T-helper 1 cell treated with Interleukin-12 subunit alpha and Interleukin-12 subunit beta and Interleukin-4 antibody, amounts not matched to agents 30 ng/mL and 1 ng/mL, for 36 hours (primary cell): ENCODE data around the gene CMTM7. TPM values are rescaled to one million over a fixed set of nuclear protein-coding genes. Genes with fewer than 3 reads are reported as not detected.

Experiments
- intact Hi-C: fragments of 100-400 bp; cut with micrococcal nuclease; formaldehyde crosslinking; loops from one replicate; pipeline ENCODE4 v1.15.1; 2024
- total RNA-seq: library from RNA; stranded (reverse); gene quantifications from 2 replicates; pipeline ENCODE4 v1.2.3, GENCODE V29; 2022

CMTM7 gene
- total RNA-seq, 1 donor from 2014 or later, result 65.3 TPM

GRCh38 chr3:32434206-32434605 is 42.6 kb downstream of the CMTM7 start:
- intact Hi-C loops, result loop anchor here (10.0 kb wide), 2 partner anchors 1011 to 1779 kb away; partner anchors contain the start of gene UBP1

DNA sequence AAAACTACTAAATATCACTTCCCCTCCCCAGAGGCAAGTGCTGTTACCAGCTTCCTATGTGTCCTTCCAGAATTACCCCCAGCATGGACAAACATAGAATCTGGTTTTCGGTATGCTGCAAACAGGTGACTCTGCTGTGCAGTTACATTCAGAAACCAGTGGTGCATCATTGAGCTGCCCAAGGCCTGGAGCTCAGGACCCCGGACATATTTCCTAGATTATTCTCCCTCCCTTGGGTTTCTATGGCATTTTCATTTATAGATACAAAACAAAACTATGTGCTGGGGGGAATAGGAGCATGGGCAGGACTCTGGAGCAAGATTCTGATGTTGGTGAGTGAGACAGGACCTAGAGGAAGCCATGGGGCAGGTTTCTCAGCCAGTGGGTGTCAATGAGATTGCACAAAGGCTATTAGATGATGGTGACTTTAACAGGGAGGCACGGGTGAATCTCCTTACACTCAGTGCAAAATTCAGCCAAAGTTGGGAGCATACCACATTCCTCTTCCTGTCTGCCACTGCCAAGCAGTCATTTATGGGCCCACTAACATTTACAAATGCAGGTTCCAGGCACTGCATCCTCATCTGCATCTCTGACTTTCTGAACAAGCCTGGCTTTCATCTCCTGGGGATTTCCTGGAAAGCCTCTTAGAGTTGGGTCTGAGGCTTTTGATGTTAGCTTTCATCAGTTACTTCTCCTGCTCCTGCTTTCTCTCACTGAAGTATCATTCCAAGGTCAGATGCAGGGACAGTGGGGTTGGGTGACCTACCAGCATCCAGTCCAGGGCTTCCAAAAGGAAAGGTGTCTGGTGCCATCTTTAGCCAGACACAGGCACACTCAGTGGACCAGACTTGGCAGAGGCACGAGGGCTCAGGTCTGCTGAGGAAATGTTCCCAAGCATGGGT is 44.5 kb downstream of the CMTM7 start:
- intact Hi-C loops, result loop anchor here (10.0 kb wide), 2 partner anchors 1009 to 1781 kb away; partner anchors contain the start of gene UBP1

- intact Hi-C loops, result loop anchor here (10.0 kb wide), 2 partner anchors 1008 to 1782 kb away; partner anchors contain the start of gene UBP1
Measured at GRCh38 chr3:32436816-32437189, 45.1 kb downstream of the CMTM7 start.

DNA sequence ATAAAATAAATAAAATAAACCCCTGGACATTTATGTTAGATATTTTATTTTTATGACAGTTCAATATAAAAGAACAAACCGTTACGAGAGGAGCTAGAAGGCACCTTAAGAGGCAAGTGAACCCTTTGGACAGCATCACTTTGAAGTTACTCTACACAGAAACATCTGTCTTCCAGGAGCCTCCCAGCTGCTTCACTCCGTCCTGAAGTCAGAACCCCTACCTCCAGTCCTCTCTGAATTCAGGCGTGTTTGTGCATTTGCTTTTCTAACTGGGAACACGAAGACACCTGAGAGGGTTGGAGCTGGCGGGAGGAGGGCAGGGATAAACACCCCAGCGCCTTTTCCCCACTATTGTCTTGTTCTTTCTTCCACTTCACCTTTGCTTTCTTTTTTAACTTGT is 46.2 kb downstream of the CMTM7 start:
- intact Hi-C loops, result loop anchor here (10.0 kb wide), 2 partner anchors 1007 to 1783 kb away; partner anchors contain the start of gene UBP1

DNA sequence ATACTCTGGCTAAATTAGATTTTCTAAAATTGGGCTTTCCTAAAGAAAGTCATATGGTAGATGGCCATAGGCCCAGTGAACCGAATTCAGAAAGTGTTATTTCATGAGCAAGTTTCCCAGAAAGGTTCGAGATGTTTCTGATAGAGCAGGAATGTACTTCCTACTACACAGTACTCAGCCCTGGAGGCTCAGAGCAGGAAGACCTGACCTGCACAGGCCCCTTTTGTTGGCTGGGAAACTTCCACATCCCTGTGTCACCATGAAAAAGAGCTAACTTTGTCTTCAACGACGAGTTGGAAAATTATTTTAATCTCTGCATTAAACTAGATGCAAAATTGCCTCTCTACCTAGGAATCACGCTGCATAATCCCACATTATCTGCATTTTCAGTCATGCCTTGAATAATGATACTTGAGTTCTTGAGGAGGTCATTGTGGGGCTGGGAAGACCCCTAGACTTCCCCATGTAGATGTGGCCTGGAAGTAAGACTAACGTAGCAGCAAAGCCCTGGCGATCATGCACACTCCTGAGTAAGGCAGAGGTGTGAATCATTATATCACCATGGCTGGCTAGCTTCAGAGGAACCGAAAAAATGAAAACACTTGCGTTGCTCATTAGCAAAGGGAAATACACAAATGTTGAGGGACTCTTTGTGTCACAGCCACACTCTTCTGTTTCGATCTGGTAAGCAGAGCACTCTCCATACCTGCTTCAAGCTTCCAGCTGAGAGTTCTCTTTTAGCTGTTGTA is 47.1 kb downstream of the CMTM7 start:
- intact Hi-C loops, result loop anchor here (10.0 kb wide), 2 partner anchors 1006 to 1784 kb away; partner anchors contain the start of gene UBP1

DNA sequence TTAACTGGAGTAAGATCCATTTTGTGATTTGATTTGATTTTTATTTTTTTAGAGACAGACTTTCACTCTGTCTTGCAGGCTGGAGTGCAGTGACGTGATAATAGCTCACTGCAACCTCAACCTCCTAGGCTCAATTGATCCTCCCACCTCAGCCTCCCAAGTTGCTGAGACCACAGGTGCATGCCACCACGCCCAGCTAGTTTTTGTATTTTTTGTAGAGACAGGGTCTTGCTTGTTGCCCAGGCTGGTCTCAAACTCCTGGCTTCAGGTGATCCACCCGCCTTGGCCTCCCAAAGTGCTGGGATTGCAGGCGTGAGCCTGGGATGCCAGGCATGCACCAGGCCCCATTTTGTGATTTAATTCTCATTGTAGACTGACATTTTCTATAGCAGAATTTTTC is 47.8 kb downstream of the CMTM7 start:
- intact Hi-C loops, result loop anchor here (10.0 kb wide), 2 partner anchors 1005 to 1785 kb away; partner anchors contain the start of gene UBP1

GRCh38 chr3:32440611-32441350 is 49.1 kb downstream of the CMTM7 start:
- intact Hi-C loops, result no loop called here

DNA sequence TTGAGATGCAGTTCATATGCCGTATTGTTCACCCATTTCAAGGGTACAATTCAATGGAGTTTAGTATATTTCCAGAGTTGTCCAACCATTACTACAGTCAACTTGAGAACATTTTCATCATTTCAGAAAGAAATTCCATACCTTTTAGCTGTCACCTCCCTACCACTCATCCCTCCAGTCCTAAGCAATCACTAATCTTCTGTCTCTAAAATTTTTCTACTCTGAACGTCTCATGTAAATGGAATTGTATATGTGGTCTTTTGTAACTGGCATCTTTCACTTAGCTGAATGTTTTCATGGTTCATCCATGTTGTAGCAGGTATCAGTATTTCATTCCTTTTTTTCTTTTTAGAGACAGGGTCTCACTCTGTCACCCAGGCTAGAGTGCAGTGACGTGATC is 51.1 kb downstream of the CMTM7 start:
- intact Hi-C loops, result loop anchor here (1.0 kb wide), 1 partner anchor 9 kb away; no protein-coding TSS in a partner anchor

DNA sequence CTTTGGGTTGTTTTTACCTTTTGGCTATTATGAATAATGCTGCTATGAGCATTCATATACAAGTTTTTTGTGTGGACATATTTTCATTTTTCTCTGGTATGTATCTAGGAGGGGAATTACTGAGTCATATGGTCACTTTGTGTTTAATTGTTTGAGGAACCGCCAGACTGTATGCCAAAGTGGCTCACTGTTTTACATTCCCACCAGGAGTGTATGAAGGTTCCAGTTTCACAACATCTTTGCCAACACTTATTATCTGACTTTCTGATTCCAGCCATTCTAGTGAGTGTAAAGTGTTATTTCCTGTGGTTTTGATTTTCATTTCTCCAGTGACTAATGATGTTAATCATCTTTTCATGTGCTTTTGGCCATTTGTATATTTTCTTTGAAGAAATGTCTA is 51.8 kb downstream of the CMTM7 start:
- intact Hi-C loops, result loop anchor here (1.0 kb wide), 1 partner anchor 10 kb away; no protein-coding TSS in a partner anchor

DNA sequence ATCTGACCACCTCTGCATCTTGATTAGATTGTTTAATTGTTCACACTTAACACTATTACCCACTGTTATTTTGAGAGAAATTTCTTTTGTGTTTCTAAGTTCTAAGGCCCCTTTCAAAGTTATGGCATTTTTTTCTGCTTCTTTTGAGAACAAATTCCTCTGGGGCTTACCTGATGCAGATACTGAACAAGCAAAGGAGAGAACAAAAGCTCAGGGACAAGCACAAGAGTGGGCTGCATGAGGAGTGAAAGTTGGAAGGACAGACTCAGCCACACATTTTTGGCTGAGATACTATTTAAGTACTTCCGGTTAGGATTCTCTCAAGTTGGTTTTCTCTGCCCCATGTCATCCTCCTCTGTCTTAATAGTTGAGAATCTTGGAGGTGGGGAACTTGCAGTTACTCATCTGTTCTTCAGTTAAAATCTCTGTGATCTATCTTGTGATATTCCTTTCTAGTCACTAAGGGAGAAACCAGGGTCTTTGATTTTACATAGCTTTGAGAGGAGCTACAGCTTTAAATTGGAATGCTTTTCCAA is 56.3 kb downstream of the CMTM7 start:
- intact Hi-C loops, result no loop called here

DNA sequence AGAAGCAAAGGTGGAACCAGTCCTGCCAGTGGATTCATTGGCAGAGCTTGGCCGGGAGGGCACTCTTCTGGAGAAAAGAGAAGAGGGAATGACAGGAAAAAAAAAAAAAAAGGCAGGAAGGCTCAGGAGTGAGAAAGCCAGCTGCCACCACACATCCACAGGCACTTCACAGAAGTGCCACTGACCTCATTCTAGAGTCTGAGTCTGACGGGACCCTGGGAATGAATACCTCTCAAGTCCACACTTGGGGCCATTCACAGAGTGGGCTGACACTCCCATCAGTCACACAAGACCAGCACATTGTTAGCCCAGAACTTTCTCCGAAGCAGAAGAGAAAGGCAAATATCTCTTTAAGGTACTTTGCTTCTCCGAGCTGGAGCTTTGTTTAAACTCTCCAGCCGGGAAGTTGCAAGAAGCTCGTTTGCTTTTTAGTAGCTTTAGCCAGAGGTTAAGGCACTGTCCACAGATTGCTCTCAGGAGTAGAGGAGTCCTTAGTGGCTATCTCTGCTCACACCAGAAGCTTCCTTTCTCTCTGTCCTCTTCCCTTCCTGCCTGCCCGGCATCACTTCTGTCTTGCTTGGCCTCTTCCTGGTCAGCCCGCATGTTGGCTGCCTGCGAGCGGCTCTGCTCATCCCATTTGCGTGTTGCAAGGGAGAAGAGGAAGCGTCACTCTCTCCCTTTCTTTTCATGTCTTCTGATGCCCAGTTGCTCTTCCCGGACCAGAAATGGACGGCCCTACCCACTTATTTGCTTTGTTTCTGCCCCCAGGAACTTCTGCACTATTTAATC is 57.2 kb downstream of the CMTM7 start:
- intact Hi-C loops, result no loop called here

DNA sequence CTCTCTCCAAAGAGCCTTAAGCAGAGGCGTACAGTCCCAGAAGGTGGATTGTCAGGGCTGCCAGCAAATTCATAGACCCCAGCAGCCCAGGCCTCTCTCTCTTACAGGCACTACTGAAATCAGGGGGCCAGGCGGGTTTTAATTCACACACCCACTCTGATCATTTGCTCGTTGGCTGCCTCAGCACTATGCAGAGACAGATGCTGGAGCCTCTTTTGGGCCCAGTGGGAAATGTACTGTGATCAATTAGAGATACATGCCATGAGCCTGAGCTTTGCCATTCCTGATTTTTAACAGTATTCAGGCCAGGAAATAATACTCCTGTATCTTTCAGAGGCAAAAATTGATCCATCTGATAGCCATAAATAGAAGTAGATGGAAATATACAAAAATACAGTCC is 58.0 kb downstream of the CMTM7 start:
- intact Hi-C loops, result no loop called here

- intact Hi-C loops, result no loop called here
Measured at GRCh38 chr3:32450426-32450825, 58.8 kb downstream of the CMTM7 start.

DNA sequence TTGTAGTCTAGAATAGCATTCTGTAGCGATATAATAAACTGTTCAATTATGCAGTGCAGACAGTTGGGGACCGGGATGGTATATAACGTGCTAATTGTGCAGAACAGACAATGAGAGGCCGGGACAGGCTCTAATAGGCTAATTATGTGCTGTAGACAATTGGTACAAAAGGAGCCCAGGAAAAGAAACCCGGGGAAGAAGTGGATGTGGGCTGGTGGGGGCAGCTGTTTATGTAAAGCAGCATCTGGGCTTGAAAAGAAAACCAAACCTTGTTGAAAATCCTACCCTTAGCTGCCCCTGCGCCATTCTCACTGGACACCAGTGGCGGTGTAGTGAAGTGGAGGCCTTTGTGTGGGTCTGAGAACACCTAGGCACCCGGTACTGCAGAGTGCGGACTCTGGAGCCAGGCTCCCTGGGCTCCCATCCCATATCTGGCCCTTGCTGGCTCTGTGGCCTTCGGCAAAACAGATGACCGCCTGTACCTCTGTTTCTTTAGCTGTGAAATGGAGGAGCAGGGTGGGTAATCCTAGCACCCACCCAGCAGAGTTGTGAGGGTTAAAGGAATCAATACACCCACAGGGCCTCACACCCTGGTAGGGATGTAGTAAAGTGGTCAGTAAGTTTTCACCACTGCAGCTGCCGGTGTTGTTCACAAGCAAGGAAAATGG is 59.5 kb downstream of the CMTM7 start:
- intact Hi-C loops, result no loop called here

DNA sequence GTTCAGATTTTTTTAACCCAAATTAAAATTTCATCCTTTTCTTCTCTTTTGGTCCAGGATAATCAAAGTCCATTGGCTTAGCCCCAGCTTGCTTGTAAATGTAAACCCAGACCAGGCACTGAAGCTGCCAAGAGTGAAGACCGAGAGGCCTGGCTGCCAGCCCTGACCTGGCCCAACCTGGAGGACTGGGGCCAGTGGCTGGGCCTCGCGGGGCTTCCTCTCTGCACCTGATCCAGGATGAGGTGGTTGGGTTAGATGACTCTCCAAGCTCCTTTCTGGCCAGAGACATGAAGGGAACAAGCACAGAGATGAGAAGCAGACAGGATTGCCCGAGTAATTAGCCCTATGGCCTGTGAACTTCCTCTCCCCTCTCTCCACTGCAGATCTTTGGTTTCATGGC is 60.4 kb downstream of the CMTM7 start:
- intact Hi-C loops, result no loop called here

DNA sequence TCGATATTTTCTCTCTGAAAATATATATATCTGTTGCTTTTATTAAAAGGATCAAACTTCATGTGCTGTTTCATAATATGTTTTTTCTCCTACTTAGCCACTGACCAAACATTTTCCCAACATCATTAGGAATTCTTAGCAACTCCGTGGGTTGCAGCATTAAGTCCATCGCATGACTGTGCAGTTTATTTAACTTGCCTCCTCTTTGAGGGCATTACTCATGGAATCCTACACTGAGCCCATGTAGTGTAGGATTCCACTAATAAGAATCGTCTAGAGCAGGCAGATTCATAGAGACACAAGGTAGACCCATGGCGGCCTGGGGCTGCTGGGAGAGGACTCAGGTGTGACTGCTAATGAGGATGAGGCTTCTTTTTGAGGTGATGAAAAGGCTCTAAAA is 61.7 kb downstream of the CMTM7 start:
- intact Hi-C loops, result no loop called here

DNA sequence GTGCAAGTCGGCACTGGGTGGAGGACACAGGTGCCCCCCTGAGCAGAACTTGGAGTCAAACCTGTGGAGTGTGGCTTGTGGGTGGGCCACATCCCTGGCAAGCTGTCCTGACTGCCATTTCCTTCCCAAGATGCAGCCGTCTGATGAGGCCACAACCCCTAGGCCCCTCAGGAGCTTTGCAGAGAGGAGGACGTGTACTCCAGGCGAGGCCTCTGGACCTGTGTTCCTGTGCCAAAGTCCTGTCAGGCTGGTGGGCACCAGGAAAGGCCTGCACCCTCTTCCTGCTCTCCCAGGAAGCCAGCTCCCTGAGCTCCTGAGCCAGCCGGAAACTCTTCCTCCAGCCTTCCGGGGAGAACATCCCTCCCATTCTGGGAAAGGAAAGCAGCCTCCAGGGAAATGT is 62.5 kb downstream of the CMTM7 start:
- intact Hi-C loops, result no loop called here

GRCh38 chr3:32454731-32455608 is 63.3 kb downstream of the CMTM7 start:
- intact Hi-C loops, result no loop called here
